Right renal cortex interstitium (tissue), 3 donors: ENCODE measurements around the gene FAM20B. TPM values are rescaled to one million over a fixed set of nuclear protein-coding genes. Genes with fewer than 3 reads are reported as not detected.

ENCODE experiments used
- polyA plus RNA-seq, 3 donors: library from polyadenylated mRNA; unstranded; fragments of 120-200 nt; gene quantifications; one replicate each; pipeline ENCODE4 v1.2.1, GENCODE V29; 2013; ENCODE audit not compliant: insufficient read length in 3 of 3

The FAM20B gene
- polyA plus RNA-seq, 3 donors = 42.4 to 48.2 (median 44.8) TPM

Other genes with a start within 250 kb of the FAM20B start
- 1 to 10 TPM; 4.7 to 8.7 (median 7.8) TPM for gene ANGPTL1, start 154.8 kb upstream of the FAM20B start, polyA plus RNA-seq
- 10 to 100 TPM; 24.3 to 26.1 (median 26.1) TPM for gene TOR3A, start 56.2 kb downstream of the FAM20B start, polyA plus RNA-seq
- 10 to 100 TPM; 10.5 to 11.0 (median 10.8) TPM for gene ABL2, start 203.8 kb downstream of the FAM20B start, polyA plus RNA-seq